IMR-90 (cell line): Measurements from ENCODE around the gene GNAI3. TPM values are rescaled to one million over a fixed set of nuclear protein-coding genes. Genes with fewer than 3 reads are reported as not detected.

ENCODE experiments used
- ATAC-seq: fragments of 200-7000 bp; cut with Tn5 transposase; 2 replicates; pipeline ENCODE4 v1.9.1; 2020; ENCODE audit warnings: low read depth, mild to moderate bottlenecking, moderate library complexity
- BruUV-seq: library from RNA; stranded (reverse); fragments of 400-500 nt; replicated peaks from 2 replicates; lab custom pipeline; 2021; lab: Mats Ljungman, UMichigan
- CTCF ChIA-PET: fragments of 300-600 bp; formaldehyde crosslinking; extraction: SDS; loops from one replicate; lab custom pipeline; 2021; ENCODE audit warnings: antibody characterized with exemption; lab: Yijun Ruan, JAX
- POLR2A ChIA-PET: fragments of 300-600 bp; sonication (Branson Sonifier 250); formaldehyde crosslinking; loops from one replicate; lab custom pipeline; 2022; ENCODE audit warnings: antibody characterized with exemption; ENCODE audit not compliant: unreplicated experiment; lab: Charles Lee
- DNase-seq: peaks from one replicate; pipeline ENCODE4 v3.0.0; 2013
- H2AFZ ChIP-seq: replicated peaks from 2 replicates; pipeline ENCODE3; 2013; ENCODE audit warnings: low read length, mild to moderate bottlenecking; ENCODE audit not compliant: poor library complexity
- H2AK5ac ChIP-seq: 2 replicates; pipeline ENCODE4 v1.6.1; 2013; ENCODE audit warnings: low read depth, low read length, inconsistent platforms
- H2AK9ac ChIP-seq: replicated peaks from 2 replicates; pipeline ENCODE3; 2013; ENCODE audit warnings: mild to moderate bottlenecking, low read depth, low read length, moderate library complexity; ENCODE audit not compliant: poor library complexity
- H2BK120ac ChIP-seq: 2 replicates; pipeline ENCODE4 v1.6.1; 2013; ENCODE audit warnings: low read depth, low read length, inconsistent platforms
- H2BK15ac ChIP-seq: 3 replicates; pipeline ENCODE4 v1.6.1; 2013; ENCODE audit warnings: low read depth, low read length, inconsistent platforms
- H2BK20ac ChIP-seq: 2 replicates; pipeline ENCODE4 v1.6.1; 2013; ENCODE audit warnings: low read depth, mild to moderate bottlenecking, inconsistent platforms, low read length, moderate library complexity
- H2BK5ac ChIP-seq: 2 replicates; pipeline ENCODE4 v1.6.1; 2013; ENCODE audit warnings: mild to moderate bottlenecking, low read depth, low read length, inconsistent platforms; ENCODE audit not compliant: poor library complexity, severe bottlenecking
- H3K14ac ChIP-seq: replicated peaks from 2 replicates; pipeline ENCODE4 v1.6.1; 2013; ENCODE audit warnings: low read depth, low read length, inconsistent platforms
- H3K18ac ChIP-seq: 2 replicates; pipeline ENCODE4 v1.6.1; 2013; ENCODE audit warnings: low read depth, low read length, control low read depth
- H3K23ac ChIP-seq: 2 replicates; pipeline ENCODE4 v1.6.1; 2013; ENCODE audit warnings: low read depth, low read length, inconsistent platforms
- H3K27ac ChIP-seq: 2 replicates; pipeline ENCODE4 v1.5.1; 2013; ENCODE audit warnings: mild to moderate bottlenecking, control low read depth, low read length; ENCODE audit not compliant: insufficient read depth
- H3K27me3 ChIP-seq: 2 replicates; pipeline ENCODE4 v1.6.1; 2013; ENCODE audit warnings: low read length; ENCODE audit not compliant: control insufficient read depth, insufficient read depth
- H3K36me3 ChIP-seq: 2 replicates; pipeline ENCODE4 v1.6.1; 2013; ENCODE audit warnings: low read length, mixed read lengths; ENCODE audit not compliant: control insufficient read depth, insufficient read depth
- H3K4ac ChIP-seq: 2 replicates; pipeline ENCODE4 v1.6.1; 2013; ENCODE audit warnings: low read depth, low read length, inconsistent platforms
- H3K4me1 ChIP-seq: 2 replicates; pipeline ENCODE4 v1.6.1; 2013; ENCODE audit warnings: low read length, mixed read lengths; ENCODE audit not compliant: control insufficient read depth, insufficient read depth
- H3K4me2 ChIP-seq: 2 replicates; pipeline ENCODE4 v1.6.1; 2013; ENCODE audit warnings: low read depth, mild to moderate bottlenecking, control low read depth, low read length, moderate library complexity
- H3K4me3 ChIP-seq: 2 replicates; pipeline ENCODE4 v1.5.1; 2013; ENCODE audit warnings: low read depth, mild to moderate bottlenecking, control low read depth, low read length, moderate library complexity; ENCODE audit not compliant: insufficient read depth
- H3K56ac ChIP-seq: 2 replicates; pipeline ENCODE4 v1.6.1; 2013; ENCODE audit warnings: low read length, inconsistent platforms; ENCODE audit not compliant: insufficient read depth; ENCODE audit errors: extremely low read depth
- H3K79me1 ChIP-seq, 2 experiments: 2 replicates each; pipeline ENCODE4 v1.6.1; 2013; ENCODE audit warnings: low read length in 2 of 2, inconsistent platforms in 1 of 2, low read depth in 1 of 2
- H3K9ac ChIP-seq: 2 replicates; pipeline ENCODE4 v1.6.1; 2013; ENCODE audit warnings: low read depth, low read length, control low read depth
- H3K9me1 ChIP-seq: 2 replicates; pipeline ENCODE4 v1.6.1; 2013; ENCODE audit warnings: low read length, inconsistent platforms; ENCODE audit not compliant: insufficient read depth
- H3K9me3 ChIP-seq: 2 replicates; pipeline ENCODE4 v1.6.1; 2013; ENCODE audit warnings: low read length; ENCODE audit not compliant: control insufficient read depth, insufficient read depth
- H4K20me1 ChIP-seq: 2 replicates; pipeline ENCODE4 v1.6.1; 2013; ENCODE audit warnings: low read length, inconsistent platforms; ENCODE audit not compliant: insufficient read depth
- H4K5ac ChIP-seq: 2 replicates; pipeline ENCODE4 v1.6.1; 2013; ENCODE audit warnings: mild to moderate bottlenecking, low read depth, low read length, control low read depth
- H4K8ac ChIP-seq, 2 experiments: 2 replicates each; pipeline ENCODE4 v1.6.1; 2013; ENCODE audit warnings: low read depth in 2 of 2, low read length in 2 of 2, control low read depth in 1 of 2, inconsistent platforms in 1 of 2
- H4K91ac ChIP-seq: 2 replicates; pipeline ENCODE4 v1.6.1; 2013; ENCODE audit warnings: low read depth, low read length, inconsistent platforms; ENCODE audit not compliant: insufficient read depth
- POLR2A ChIP-seq: IDR thresholded peaks from 2 replicates; pipeline ENCODE4 v1.6.1; 2012; ENCODE audit warnings: mild to moderate bottlenecking, low read depth, low read length
- RFX5 ChIP-seq: IDR thresholded peaks from 2 replicates; pipeline ENCODE4 v1.8.0; 2012; ENCODE audit warnings: low read depth, mild to moderate bottlenecking, low read length, moderate library complexity
- WGBS, 2 experiments: methylation state at CpG; one replicate each; pipeline versions ENCODE4 v1.1.5 to v1.1.7; 2013; ENCODE audit warnings: missing lambda C conversion rate in 2 of 2; ENCODE audit not compliant: insufficient read length in 1 of 2; ENCODE audit errors: extremely low coverage in 2 of 2; 5-methylcytosine and 5-hydroxymethylcytosine counted together
- dilution Hi-C: fragments of 300-500 bp; cut with HindIII; formaldehyde crosslinking; loops from one replicate; pipeline ENCODE4 v1.14.3; 2018; ENCODE audit warnings: low sequenced_read_pairs; ENCODE audit not compliant: unreplicated experiment
- in situ Hi-C: fragments of 300-500 bp; cut with MboI; formaldehyde crosslinking; loops from 3 replicates; pipeline ENCODE4 v1.14.3; 2019; ENCODE audit warnings: low sequenced_read_pairs, inconsistent platforms, mixed read lengths
- intact Hi-C: fragments of 100-400 bp; cut with micrococcal nuclease; formaldehyde crosslinking; loops from 2 replicates; pipeline ENCODE4 v1.10.0; 2022
- polyA plus RNA-seq, 3 experiments: library from polyadenylated mRNA; depleted of rRNA; stranded (reverse); fragments of >200 nt; gene quantifications; 2 replicates each; pipeline ENCODE4 v1.2.3, GENCODE V29; 2012; ENCODE audit warnings: low replicate concordance in 1 of 3
- total RNA-seq: library from RNA; depleted of rRNA; stranded (reverse); fragments of >200 nt; gene quantifications from 2 replicates; pipeline ENCODE4 v1.2.3, GENCODE V29; 2012

The GNAI3 gene
- total and polyA plus RNA-seq, 2 of the 4 experiments (the other 2 are of a cell fraction), result 5.9 to 14.9 TPM

DNA sequence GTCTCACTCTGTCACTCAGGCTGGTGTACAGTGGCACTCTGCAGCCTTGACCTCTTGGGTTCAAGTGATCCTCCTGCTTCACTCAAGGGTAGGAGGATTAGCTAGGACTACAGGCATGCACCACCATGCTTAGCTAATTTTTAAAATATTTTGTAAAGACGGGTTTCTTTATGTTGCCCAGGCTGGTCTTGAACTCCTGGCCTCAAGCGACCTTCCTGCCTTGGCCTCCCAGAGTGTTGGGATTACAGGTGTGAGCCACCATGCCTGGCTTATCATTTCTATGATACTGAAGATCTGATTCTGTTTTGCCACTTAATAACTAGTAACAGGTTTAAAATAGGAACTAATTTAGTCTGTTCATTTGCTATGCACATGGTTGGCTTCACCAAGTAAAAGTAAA, 33.6 kb downstream of the GNAI3 start:
- H4K5ac ChIP-seq, result no peak overlapping the region
- in situ Hi-C loops, result no loop called here
- no peaks in the 10 kb centered on the region for H3K9me3 ChIP-seq
- no peak overlapping the region for H4K8ac ChIP-seq
- ATAC-seq, result no peak
- H3K18ac ChIP-seq, result no peak overlapping the region
- H4K20me1 ChIP-seq, result peaks cover 9% of the 10 kb centered on the region; the same call in 1 of the 2 replicates
- H3K4me2 ChIP-seq, result no peak overlapping the region
- CTCF ChIA-PET, result no interaction called here
- H3K56ac ChIP-seq, result no peak overlapping the region
- dilution Hi-C loops, result no loop called here
- no CpG with 5 or more reads among the region's 2 CpGs for WGBS, 2 experiments
- no peak overlapping the region for H3K27ac ChIP-seq
- H3K4ac ChIP-seq, result no peak overlapping the region
- H3K23ac ChIP-seq, result no peak overlapping the region
- H4K91ac ChIP-seq, result no peak overlapping the region
- no peak overlapping the region for H2BK120ac ChIP-seq
- TF ChIP-seq RFX5 (no peak), POLR2A (no peak)
- peaks cover 34 to 56% of the 10 kb centered on the region in 2 experiments for H3K79me1 ChIP-seq
- no peak overlapping the region for H3K9ac ChIP-seq
- H3K4me1 ChIP-seq, result peaks cover 8% of the 10 kb centered on the region
- POLR2A ChIA-PET, result no interaction called here
- H2AK9ac ChIP-seq, result no peak overlapping the region
- no peak overlapping the region for H2BK15ac ChIP-seq
- H3K9me1 ChIP-seq, result peaks cover 8% of the 10 kb centered on the region; the same call in 1 of the 2 replicates
- no peaks in the 10 kb centered on the region for H3K27me3 ChIP-seq
- H3K36me3 ChIP-seq, result peaks cover 20% of the 10 kb centered on the region
- H2AK5ac ChIP-seq, result no peak overlapping the region
- no peak overlapping the region for H2BK20ac ChIP-seq
- intact Hi-C loops, result no loop called here
- H3K4me3 ChIP-seq, result no peak overlapping the region
- H3K14ac ChIP-seq, result no peak overlapping the region
- no peak overlapping the region for H2AFZ ChIP-seq
- DNase-seq, result no peak
- H2BK5ac ChIP-seq, result no peak overlapping the region
- BruUV-seq, result no TSS peak
